ENCODE measurements around the gene RASGEF1B.
A peak's percentile ranks its signal among the peaks of the same experiment; 100 is the strongest.
"Not testable (repeated sequence)": the region's sequence is repeated elsewhere in the genome, so short reads cannot be mapped to it uniquely, and the experiment has no call there.

The RASGEF1B gene

GRCh38 chr4:81432825-81433224, 38.9 kb downstream of the RASGEF1B start:
- DNase-seq (ENCODE audit: low read depth in 1 of 2, low spot score in 1 of 2): no peak

- no peak for DNase-seq (ENCODE audit: low read depth in 1 of 2, low spot score in 1 of 2)
Observed at GRCh38 chr4:81431971-81432370, 39.7 kb downstream of the RASGEF1B start.

DNA sequence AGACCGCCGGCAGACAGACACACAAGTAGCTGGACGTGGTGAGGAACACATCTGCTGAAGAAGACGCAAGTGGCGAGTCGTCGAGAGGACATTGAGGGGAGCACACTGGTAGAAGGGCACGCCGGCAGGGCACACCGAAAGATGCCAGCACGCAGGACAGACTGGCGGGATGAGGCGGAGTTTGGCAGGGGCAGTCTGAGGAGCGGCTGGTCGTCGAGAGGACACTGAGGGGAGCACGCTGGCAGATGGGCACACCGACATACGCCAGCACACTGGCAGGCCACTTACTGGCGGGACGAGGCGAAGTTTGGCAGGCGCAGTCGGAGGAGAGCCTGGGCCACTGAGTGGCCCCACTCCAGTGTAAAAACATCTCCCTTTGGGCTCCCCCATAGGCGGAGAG, 42.1 kb downstream of the RASGEF1B start:
- DNase-seq (ENCODE audit: low read depth in 1 of 2, low spot score in 1 of 2): no peak

GRCh38 chr4:81429031-81429430, 42.7 kb downstream of the RASGEF1B start:
- DNase-seq (ENCODE audit: low read depth in 1 of 2, low spot score in 1 of 2): no peak

DNA sequence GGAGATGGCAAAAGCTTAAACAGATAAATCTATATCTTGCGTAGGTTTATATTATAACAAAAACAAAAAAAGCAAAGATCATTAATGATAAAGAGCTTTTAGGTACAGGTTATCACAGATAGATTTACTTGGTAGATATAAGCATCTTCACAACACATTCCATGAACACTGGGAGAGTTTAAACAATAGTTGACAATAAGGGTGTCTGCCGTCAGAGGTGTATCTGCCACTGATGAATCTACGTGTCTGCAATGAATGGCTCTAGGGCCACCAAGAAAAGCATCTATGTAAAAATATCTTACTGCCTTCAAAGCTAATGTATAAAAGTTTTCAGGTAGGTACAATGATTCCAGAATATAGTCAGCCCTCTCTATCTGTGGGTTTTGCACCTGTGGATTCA, 43.7 kb downstream of the RASGEF1B start:
- DNase-seq (ENCODE audit: low read depth in 1 of 2, low spot score in 1 of 2): no peak

- DNase-seq (ENCODE audit: low read depth in 1 of 2, low spot score in 1 of 2): no peak
Observed at GRCh38 chr4:81427344-81427821, 44.3 kb downstream of the RASGEF1B start.

DNA sequence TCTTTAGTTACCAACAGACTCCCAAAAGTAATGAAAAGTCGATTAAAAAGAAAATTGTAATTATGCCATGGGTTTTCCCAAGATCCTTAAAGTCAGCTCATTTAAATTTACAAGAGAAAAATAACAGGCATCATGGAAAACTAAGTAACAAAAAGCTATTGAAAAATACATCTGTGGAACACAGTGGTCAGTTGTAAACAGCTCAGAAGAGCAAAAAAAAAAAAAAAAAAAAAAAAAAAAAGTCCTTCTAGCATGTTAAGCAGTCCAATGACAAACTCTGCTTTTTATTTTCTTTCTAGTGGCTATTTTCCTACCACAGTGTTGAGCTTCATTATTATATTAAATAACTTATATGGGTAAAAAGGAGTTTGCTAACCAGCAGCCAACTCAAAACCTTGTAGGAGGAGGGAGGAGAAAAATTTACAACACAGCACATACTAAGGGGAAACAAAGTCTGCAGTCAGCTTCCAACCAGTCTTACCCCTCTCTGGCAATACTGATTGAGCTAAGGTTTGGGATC, 44.9 kb downstream of the RASGEF1B start:
- no peak for DNase-seq (ENCODE audit: low read depth in 1 of 2, low spot score in 1 of 2)

GRCh38 chr4:81424816-81425755, 46.6 kb downstream of the RASGEF1B start:
- DNase-seq (ENCODE audit: low read depth in 1 of 2, low spot score in 1 of 2): no peak

DNA sequence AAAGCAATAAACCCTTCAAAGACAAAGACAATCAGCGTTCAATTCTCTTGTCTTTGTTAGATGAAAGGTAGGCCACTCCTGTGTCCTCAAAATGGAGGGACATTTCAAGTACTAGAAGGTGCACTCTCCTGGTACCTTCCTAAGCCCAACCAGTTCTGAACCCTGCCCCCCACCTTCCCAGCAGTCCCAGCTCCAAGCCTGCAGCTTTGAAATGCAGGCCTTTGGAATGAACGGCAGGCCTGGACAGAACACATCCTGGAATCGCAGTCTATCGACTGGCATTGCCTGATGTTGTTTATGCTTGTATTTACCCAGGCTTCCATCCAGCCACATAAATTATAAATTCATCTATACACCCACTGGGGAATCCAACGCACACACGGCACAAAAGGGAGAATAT, 47.4 kb downstream of the RASGEF1B start:
- DNase-seq (ENCODE audit: low read depth in 1 of 2, low spot score in 1 of 2): no peak

DNA sequence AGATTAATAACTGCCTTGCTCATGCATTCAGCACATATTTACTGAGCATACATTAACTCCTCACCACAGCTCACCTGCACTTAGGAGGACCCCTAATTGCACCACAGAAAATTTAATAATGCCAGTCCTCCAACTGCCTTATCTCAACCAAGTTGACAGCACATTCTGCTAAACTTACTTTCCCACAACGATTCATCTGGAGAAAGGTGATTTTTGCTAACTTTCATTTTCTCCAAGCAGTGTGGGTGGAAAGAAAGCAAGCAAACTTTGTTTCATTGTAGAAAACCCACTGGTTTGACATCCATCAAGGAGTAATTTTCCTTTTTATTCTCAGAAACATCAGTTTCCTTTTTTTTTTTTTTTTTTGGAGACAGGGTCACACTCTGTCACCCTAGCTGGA, 49.1 kb downstream of the RASGEF1B start:
- no peak for DNase-seq (ENCODE audit: low read depth in 1 of 2, low spot score in 1 of 2)

- DNase-seq (ENCODE audit: low read depth in 1 of 2, low spot score in 1 of 2): no peak
Observed at GRCh38 chr4:81421346-81422218, 50.1 kb downstream of the RASGEF1B start.

GRCh38 chr4:81418572-81418971, 53.1 kb downstream of the RASGEF1B start:
- DNase-seq (ENCODE audit: low read depth in 1 of 2, low spot score in 1 of 2): no peak

DNA sequence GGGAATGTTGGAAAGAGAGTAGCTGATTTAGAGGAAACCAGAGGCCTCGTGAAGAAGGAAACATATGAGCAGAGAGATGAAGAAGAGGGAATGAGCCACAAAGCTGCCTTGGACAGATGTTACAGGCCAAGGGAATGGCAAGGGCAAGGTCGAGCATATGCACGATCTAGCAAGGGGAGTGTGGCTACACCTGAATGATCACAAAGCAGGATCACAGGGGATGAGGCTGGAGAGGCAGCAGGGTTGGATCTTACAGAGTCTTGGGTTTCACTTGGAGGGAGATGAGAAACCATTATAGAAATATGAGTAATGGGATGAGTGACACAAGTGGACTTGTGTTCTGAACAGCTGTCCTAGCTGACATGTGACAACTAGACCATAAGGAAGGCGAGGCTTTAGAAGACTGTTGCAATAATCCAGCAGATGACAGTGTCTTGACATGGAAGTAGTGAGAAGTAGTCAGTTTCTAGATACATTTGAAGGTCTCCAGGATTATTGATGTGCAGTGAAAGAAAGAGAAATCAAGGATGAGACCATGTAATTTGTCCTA, 58.7 kb downstream of the RASGEF1B start:
- no peak for DNase-seq (ENCODE audit: low read depth in 1 of 2, low spot score in 1 of 2)

- no peak for DNase-seq (ENCODE audit: low read depth in 1 of 2, low spot score in 1 of 2)
Observed at GRCh38 chr4:81410680-81411079, 61.0 kb downstream of the RASGEF1B start.

DNA sequence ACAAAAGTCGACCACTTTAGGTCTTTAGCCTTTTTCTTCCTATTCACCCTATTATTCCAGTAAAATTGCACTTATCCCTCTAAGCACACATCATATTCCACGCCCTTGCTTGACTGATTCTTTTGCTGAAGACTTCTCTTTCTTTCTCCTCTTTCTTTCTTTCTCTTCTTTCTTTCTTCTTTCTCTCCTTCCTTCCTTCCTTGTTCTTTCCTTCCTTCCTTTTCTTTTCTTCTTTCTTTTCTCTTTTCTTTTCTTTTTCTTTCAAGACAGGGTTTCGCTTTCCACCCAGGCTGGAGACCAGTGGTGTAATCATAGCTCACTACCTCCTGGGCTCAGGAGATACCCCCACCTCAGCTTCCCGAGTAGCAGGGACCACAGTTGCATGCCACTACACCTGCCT, 61.9 kb downstream of the RASGEF1B start:
- no peak for DNase-seq (ENCODE audit: low read depth in 1 of 2, low spot score in 1 of 2)

- DNase-seq (ENCODE audit: low read depth in 1 of 2, low spot score in 1 of 2): no peak
Observed at GRCh38 chr4:81408341-81408740, 63.4 kb downstream of the RASGEF1B start.

- no peak for DNase-seq (ENCODE audit: low read depth in 1 of 2, low spot score in 1 of 2)
Observed at GRCh38 chr4:81407726-81408125, 64.0 kb downstream of the RASGEF1B start.

GRCh38 chr4:81406481-81406880, 65.2 kb downstream of the RASGEF1B start:
- DNase-seq (ENCODE audit: low read depth in 1 of 2, low spot score in 1 of 2): not testable (repeated sequence)

GRCh38 chr4:81405900-81406401, 65.8 kb downstream of the RASGEF1B start:
- DNase-seq (ENCODE audit: low read depth in 1 of 2, low spot score in 1 of 2): peak in 1 of 2 donors; percentile 4

DNA sequence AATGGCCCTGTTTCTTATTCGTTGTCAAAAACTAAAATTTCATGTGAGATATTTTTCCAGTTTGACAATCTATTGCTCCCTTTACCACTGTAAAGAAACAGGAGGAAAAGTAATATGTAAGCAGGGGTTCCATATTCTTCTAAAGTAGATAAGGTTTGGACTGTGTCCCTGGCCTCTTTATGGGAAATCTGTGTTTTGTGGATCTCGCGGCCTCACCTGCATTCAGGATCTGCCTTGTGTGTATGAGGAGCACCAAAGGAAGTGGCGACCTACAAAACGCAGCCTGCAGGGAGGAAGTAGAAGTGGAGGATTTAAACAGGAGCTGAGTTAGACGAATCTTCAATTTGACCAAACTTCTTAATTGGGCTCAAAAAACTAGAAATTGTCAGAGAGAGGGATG, 67.0 kb downstream of the RASGEF1B start:
- no peak for DNase-seq (ENCODE audit: low read depth in 1 of 2, low spot score in 1 of 2)

DNA sequence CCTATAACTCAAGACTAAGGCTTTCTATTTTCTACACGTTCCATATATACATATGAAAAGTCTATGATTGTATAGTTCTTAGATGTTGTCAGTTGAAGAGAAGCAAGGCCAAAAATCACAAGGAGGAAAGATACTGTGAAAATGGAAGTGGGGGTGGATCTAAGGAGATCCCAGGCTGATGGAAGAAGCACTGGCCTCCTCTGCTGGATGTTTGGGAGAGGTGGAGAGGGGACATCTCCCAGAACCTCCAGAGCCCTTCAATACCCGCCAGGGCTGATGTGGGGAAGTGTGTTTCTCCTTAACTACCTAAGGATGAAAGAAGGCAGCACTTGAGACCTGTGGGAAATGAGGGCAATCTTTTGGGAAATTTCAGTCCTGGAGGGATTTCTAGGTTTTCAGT, 67.4 kb downstream of the RASGEF1B start:
- DNase-seq (ENCODE audit: low read depth in 1 of 2, low spot score in 1 of 2): no peak

Measured in activated T-helper 1 cell treated with anti-CD3 and anti-CD28 coated beads, Interleukin-2, amount 50 U/mL, for 16 hours (primary cell).